IMR-90 (cell line): Measurements from ENCODE around the gene LRFN5. TPM values are rescaled to one million over a fixed set of nuclear protein-coding genes. Genes with fewer than 3 reads are reported as not detected.

Experiments used
- ATAC-seq: fragments of 200-7000 bp; cut with Tn5 transposase; 2 replicates; pipeline ENCODE4 v1.9.1; 2020; ENCODE audit warnings: low read depth, mild to moderate bottlenecking, moderate library complexity
- BruUV-seq: library from RNA; stranded (reverse); fragments of 400-500 nt; replicated peaks from 2 replicates; lab custom pipeline; 2021; lab: Mats Ljungman, UMichigan
- CTCF ChIA-PET: fragments of 300-600 bp; formaldehyde crosslinking; extraction: SDS; loops from one replicate; lab custom pipeline; 2021; ENCODE audit warnings: antibody characterized with exemption; lab: Yijun Ruan, JAX
- POLR2A ChIA-PET: fragments of 300-600 bp; sonication (Branson Sonifier 250); formaldehyde crosslinking; loops from one replicate; lab custom pipeline; 2022; ENCODE audit warnings: antibody characterized with exemption; ENCODE audit not compliant: unreplicated experiment; lab: Charles Lee
- DNase-seq: peaks from one replicate; pipeline ENCODE4 v3.0.0; 2013
- H2AFZ ChIP-seq: replicated peaks from 2 replicates; pipeline ENCODE3; 2013; ENCODE audit warnings: low read length, mild to moderate bottlenecking; ENCODE audit not compliant: poor library complexity
- H2AK5ac ChIP-seq: 2 replicates; pipeline ENCODE4 v1.6.1; 2013; ENCODE audit warnings: low read depth, low read length, inconsistent platforms
- H2AK9ac ChIP-seq: replicated peaks from 2 replicates; pipeline ENCODE3; 2013; ENCODE audit warnings: mild to moderate bottlenecking, low read depth, low read length, moderate library complexity; ENCODE audit not compliant: poor library complexity
- H2BK120ac ChIP-seq: 2 replicates; pipeline ENCODE4 v1.6.1; 2013; ENCODE audit warnings: low read depth, low read length, inconsistent platforms
- H2BK15ac ChIP-seq: 3 replicates; pipeline ENCODE4 v1.6.1; 2013; ENCODE audit warnings: low read depth, low read length, inconsistent platforms
- H2BK20ac ChIP-seq: 2 replicates; pipeline ENCODE4 v1.6.1; 2013; ENCODE audit warnings: low read depth, mild to moderate bottlenecking, inconsistent platforms, low read length, moderate library complexity
- H2BK5ac ChIP-seq: 2 replicates; pipeline ENCODE4 v1.6.1; 2013; ENCODE audit warnings: mild to moderate bottlenecking, low read depth, low read length, inconsistent platforms; ENCODE audit not compliant: poor library complexity, severe bottlenecking
- H3K14ac ChIP-seq: replicated peaks from 2 replicates; pipeline ENCODE4 v1.6.1; 2013; ENCODE audit warnings: low read depth, low read length, inconsistent platforms
- H3K18ac ChIP-seq: 2 replicates; pipeline ENCODE4 v1.6.1; 2013; ENCODE audit warnings: low read depth, low read length, control low read depth
- H3K23ac ChIP-seq: 2 replicates; pipeline ENCODE4 v1.6.1; 2013; ENCODE audit warnings: low read depth, low read length, inconsistent platforms
- H3K27ac ChIP-seq: 2 replicates; pipeline ENCODE4 v1.5.1; 2013; ENCODE audit warnings: mild to moderate bottlenecking, control low read depth, low read length; ENCODE audit not compliant: insufficient read depth
- H3K27me3 ChIP-seq: 2 replicates; pipeline ENCODE4 v1.6.1; 2013; ENCODE audit warnings: low read length; ENCODE audit not compliant: control insufficient read depth, insufficient read depth
- H3K36me3 ChIP-seq: 2 replicates; pipeline ENCODE4 v1.6.1; 2013; ENCODE audit warnings: low read length, mixed read lengths; ENCODE audit not compliant: control insufficient read depth, insufficient read depth
- H3K4ac ChIP-seq: 2 replicates; pipeline ENCODE4 v1.6.1; 2013; ENCODE audit warnings: low read depth, low read length, inconsistent platforms
- H3K4me1 ChIP-seq: 2 replicates; pipeline ENCODE4 v1.6.1; 2013; ENCODE audit warnings: low read length, mixed read lengths; ENCODE audit not compliant: control insufficient read depth, insufficient read depth
- H3K4me2 ChIP-seq: 2 replicates; pipeline ENCODE4 v1.6.1; 2013; ENCODE audit warnings: low read depth, mild to moderate bottlenecking, control low read depth, low read length, moderate library complexity
- H3K4me3 ChIP-seq: 2 replicates; pipeline ENCODE4 v1.5.1; 2013; ENCODE audit warnings: low read depth, mild to moderate bottlenecking, control low read depth, low read length, moderate library complexity; ENCODE audit not compliant: insufficient read depth
- H3K56ac ChIP-seq: 2 replicates; pipeline ENCODE4 v1.6.1; 2013; ENCODE audit warnings: low read length, inconsistent platforms; ENCODE audit not compliant: insufficient read depth; ENCODE audit errors: extremely low read depth
- H3K79me1 ChIP-seq, 2 experiments: 2 replicates each; pipeline ENCODE4 v1.6.1; 2013; ENCODE audit warnings: low read length in 2 of 2, inconsistent platforms in 1 of 2, low read depth in 1 of 2
- H3K9ac ChIP-seq: 2 replicates; pipeline ENCODE4 v1.6.1; 2013; ENCODE audit warnings: low read depth, low read length, control low read depth
- H3K9me1 ChIP-seq: 2 replicates; pipeline ENCODE4 v1.6.1; 2013; ENCODE audit warnings: low read length, inconsistent platforms; ENCODE audit not compliant: insufficient read depth
- H3K9me3 ChIP-seq: 2 replicates; pipeline ENCODE4 v1.6.1; 2013; ENCODE audit warnings: low read length; ENCODE audit not compliant: control insufficient read depth, insufficient read depth
- H4K20me1 ChIP-seq: 2 replicates; pipeline ENCODE4 v1.6.1; 2013; ENCODE audit warnings: low read length, inconsistent platforms; ENCODE audit not compliant: insufficient read depth
- H4K5ac ChIP-seq: 2 replicates; pipeline ENCODE4 v1.6.1; 2013; ENCODE audit warnings: mild to moderate bottlenecking, low read depth, low read length, control low read depth
- H4K8ac ChIP-seq, 2 experiments: 2 replicates each; pipeline ENCODE4 v1.6.1; 2013; ENCODE audit warnings: low read depth in 2 of 2, low read length in 2 of 2, control low read depth in 1 of 2, inconsistent platforms in 1 of 2
- H4K91ac ChIP-seq: 2 replicates; pipeline ENCODE4 v1.6.1; 2013; ENCODE audit warnings: low read depth, low read length, inconsistent platforms; ENCODE audit not compliant: insufficient read depth
- CEBPB ChIP-seq: IDR thresholded peaks from 2 replicates; pipeline ENCODE4 v1.6.1; 2012; ENCODE audit warnings: low read depth, low read length, improper control_type of control experiment
- CHD1 ChIP-seq: IDR thresholded peaks from 2 replicates; pipeline ENCODE4 v1.6.1; 2012; ENCODE audit warnings: low read depth, low read length, improper control_type of control experiment
- FOS ChIP-seq: fragments of 150-350 bp; IDR thresholded peaks from 2 replicates; pipeline ENCODE4 v1.6.1; 2016; ENCODE audit warnings: low read depth, low read length
- MXI1 ChIP-seq: IDR thresholded peaks from 2 replicates; pipeline ENCODE4 v1.6.1; 2012; ENCODE audit warnings: low read depth, mild to moderate bottlenecking, low read length, moderate library complexity, borderline replicate concordance
- NFE2L2 ChIP-seq: fragments of 150-350 bp; IDR thresholded peaks from 2 replicates; pipeline ENCODE4 v1.6.1; 2016; ENCODE audit warnings: low read depth, mild to moderate bottlenecking, low read length
- RAD21 ChIP-seq: IDR thresholded peaks from 2 replicates; pipeline ENCODE4 v1.6.1; 2012; ENCODE audit warnings: low read length, improper control_type of control experiment
- SMC3 ChIP-seq: fragments of 150-350 bp; IDR thresholded peaks from 2 replicates; pipeline ENCODE4 v1.6.1; 2016; ENCODE audit warnings: low read depth, mild to moderate bottlenecking, antibody characterized with exemption, low read length, moderate library complexity
- WGBS, 2 experiments: methylation state at CpG; one replicate each; pipeline versions ENCODE4 v1.1.5 to v1.1.7; 2013; ENCODE audit warnings: missing lambda C conversion rate in 2 of 2; ENCODE audit not compliant: insufficient read length in 1 of 2; ENCODE audit errors: extremely low coverage in 2 of 2; 5-methylcytosine and 5-hydroxymethylcytosine counted together
- dilution Hi-C: fragments of 300-500 bp; cut with HindIII; formaldehyde crosslinking; loops from one replicate; pipeline ENCODE4 v1.14.3; 2018; ENCODE audit warnings: low sequenced_read_pairs; ENCODE audit not compliant: unreplicated experiment
- in situ Hi-C: fragments of 300-500 bp; cut with MboI; formaldehyde crosslinking; loops from 3 replicates; pipeline ENCODE4 v1.14.3; 2019; ENCODE audit warnings: low sequenced_read_pairs, inconsistent platforms, mixed read lengths
- intact Hi-C: fragments of 100-400 bp; cut with micrococcal nuclease; formaldehyde crosslinking; loops from 2 replicates; pipeline ENCODE4 v1.10.0; 2022
- polyA plus RNA-seq, 3 experiments: library from polyadenylated mRNA; depleted of rRNA; stranded (reverse); fragments of >200 nt; gene quantifications; 2 replicates each; pipeline ENCODE4 v1.2.3, GENCODE V29; 2012; ENCODE audit warnings: low replicate concordance in 1 of 3
- total RNA-seq: library from RNA; depleted of rRNA; stranded (reverse); fragments of >200 nt; gene quantifications from 2 replicates; pipeline ENCODE4 v1.2.3, GENCODE V29; 2012
- TF ChIP-seq, protein P1 (sequence below): fragments of 150-350 bp; IDR thresholded peaks from 2 replicates; pipeline ENCODE4 v1.6.1; 2016; ENCODE audit warnings: low read depth, mild to moderate bottlenecking, low read length, moderate library complexity, borderline replicate concordance
- TF ChIP-seq, protein P2 (sequence below): fragments of 150-350 bp; IDR thresholded peaks from 2 replicates; pipeline ENCODE4 v1.6.1; 2017; ENCODE audit warnings: mild to moderate bottlenecking, antibody characterized with exemption, low read length, low read depth

The LRFN5 gene
- total and polyA plus RNA-seq, 2 of the 4 experiments (the other 2 are of a cell fraction) = 1.8 to 3.6 TPM

DNA sequence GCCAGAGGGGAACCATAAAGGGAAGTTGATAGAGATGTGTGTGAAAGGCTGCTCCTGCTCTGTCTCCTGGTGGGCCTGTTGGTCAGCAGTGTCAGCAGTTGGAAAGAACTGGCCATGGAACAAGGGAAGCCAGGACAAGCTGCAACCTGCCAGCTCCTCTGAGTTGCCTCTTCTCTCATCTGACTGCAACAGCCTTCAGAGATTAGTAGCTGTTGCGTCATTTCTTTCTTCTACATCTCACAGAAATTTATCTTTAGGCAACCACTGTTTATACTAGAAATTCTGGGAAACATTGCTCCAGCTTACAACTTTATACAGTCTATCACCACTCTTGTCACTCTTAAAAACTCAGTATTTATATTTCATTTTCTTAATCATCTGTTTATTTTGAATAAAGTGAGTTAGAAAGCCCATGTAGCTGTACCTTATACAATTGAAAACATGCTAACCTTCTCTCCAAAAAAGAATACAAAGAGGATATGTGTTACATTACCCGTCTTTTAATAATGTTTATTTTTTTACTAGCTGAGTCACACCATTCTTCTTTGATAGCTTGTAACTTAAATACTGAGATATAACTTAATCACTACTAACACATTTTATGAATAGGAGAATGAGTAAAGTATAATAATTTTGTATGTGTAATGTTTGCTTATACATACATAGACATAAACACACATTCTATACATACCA is 224.2 kb downstream of the LRFN5 start:
- H4K20me1 ChIP-seq = no peaks in the 10 kb centered on the region; the same call in 1 of the 2 replicates
- dilution Hi-C loops (no loop called here), intact Hi-C loops (no loop called here), in situ Hi-C loops (no loop called here)
- no peak overlapping the region for H3K4ac ChIP-seq
- no peak overlapping the region for H4K8ac ChIP-seq
- H3K9ac ChIP-seq = no peak overlapping the region
- H3K27me3 ChIP-seq = no peaks in the 10 kb centered on the region
- H2AFZ ChIP-seq = no peak overlapping the region
- TF ChIP-seq, protein P1, sequence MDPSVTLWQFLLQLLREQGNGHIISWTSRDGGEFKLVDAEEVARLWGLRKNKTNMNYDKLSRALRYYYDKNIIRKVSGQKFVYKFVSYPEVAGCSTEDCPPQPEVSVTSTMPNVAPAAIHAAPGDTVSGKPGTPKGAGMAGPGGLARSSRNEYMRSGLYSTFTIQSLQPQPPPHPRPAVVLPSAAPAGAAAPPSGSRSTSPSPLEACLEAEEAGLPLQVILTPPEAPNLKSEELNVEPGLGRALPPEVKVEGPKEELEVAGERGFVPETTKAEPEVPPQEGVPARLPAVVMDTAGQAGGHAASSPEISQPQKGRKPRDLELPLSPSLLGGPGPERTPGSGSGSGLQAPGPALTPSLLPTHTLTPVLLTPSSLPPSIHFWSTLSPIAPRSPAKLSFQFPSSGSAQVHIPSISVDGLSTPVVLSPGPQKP = no peak
- TF ChIP-seq CEBPB = peak; percentile 96
- no peak for TF ChIP-seq CHD1
- TF ChIP-seq MXI1 = no peak
- TF ChIP-seq, protein P2, sequence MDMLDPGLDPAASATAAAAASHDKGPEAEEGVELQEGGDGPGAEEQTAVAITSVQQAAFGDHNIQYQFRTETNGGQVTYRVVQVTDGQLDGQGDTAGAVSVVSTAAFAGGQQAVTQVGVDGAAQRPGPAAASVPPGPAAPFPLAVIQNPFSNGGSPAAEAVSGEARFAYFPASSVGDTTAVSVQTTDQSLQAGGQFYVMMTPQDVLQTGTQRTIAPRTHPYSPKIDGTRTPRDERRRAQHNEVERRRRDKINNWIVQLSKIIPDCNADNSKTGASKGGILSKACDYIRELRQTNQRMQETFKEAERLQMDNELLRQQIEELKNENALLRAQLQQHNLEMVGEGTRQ = no peak
- 0 out of 2 replicates have a peak, but pooled peaks have one; percentile 26 for TF ChIP-seq FOS
- TF ChIP-seq SMC3 = no peak
- TF ChIP-seq NFE2L2 = no peak
- TF ChIP-seq RAD21 = no peak
- no peak overlapping the region for H2BK120ac ChIP-seq
- H4K91ac ChIP-seq = no peak overlapping the region
- WGBS, 2 experiments = no CpG with 5 or more reads among the region's 2 CpGs
- no peak overlapping the region for H4K5ac ChIP-seq
- H2BK15ac ChIP-seq = peak overlapping the region; percentile 32; the same call in 1 of the 3 replicates
- peak; percentile 90 for ATAC-seq
- peaks cover 4% of the 10 kb centered on the region; the same call in 1 of the 2 replicates for H3K4me1 ChIP-seq
- H3K56ac ChIP-seq = no peak overlapping the region
- CTCF ChIA-PET = no interaction called here
- no peak overlapping the region for H2AK9ac ChIP-seq
- H3K4me3 ChIP-seq = no peak overlapping the region
- H3K36me3 ChIP-seq = no peaks in the 10 kb centered on the region
- BruUV-seq = no TSS peak
- peak; percentile 86 for DNase-seq
- H2BK20ac ChIP-seq = no peak overlapping the region
- H3K9me3 ChIP-seq = no peaks in the 10 kb centered on the region
- no peaks in the 10 kb centered on the region for H3K9me1 ChIP-seq
- H3K18ac ChIP-seq = no peak overlapping the region; the same call in 1 of the 2 replicates
- no peak overlapping the region for H2BK5ac ChIP-seq
- peak overlapping the region; percentile 84; the same call in 1 of the 2 replicates for H3K27ac ChIP-seq
- H3K23ac ChIP-seq = no peak overlapping the region
- H3K14ac ChIP-seq = no peak overlapping the region
- H2AK5ac ChIP-seq = no peak overlapping the region; the same call in 1 of the 2 replicates
- no peaks in the 10 kb centered on the region for H3K79me1 ChIP-seq
- H3K4me2 ChIP-seq = peak overlapping the region; percentile 0; the same call in 1 of the 2 replicates
- POLR2A ChIA-PET = no interaction called here
